ENCODE data around the gene TMEM183A. TPM values are rescaled to one million over a fixed set of nuclear protein-coding genes. Genes with fewer than 3 reads are reported as not detected.

Gene TMEM183A
- total RNA-seq, 1 donor, result 139 TPM

GRCh38 chr1:203028784-203029553 is 21.8 kb downstream of the TMEM183A start:
- TF ChIP-seq CTCF (IDR thresholded peaks at IDR 0.05; ENCODE audit: insufficient read depth, low read depth, low read length), result no peak
- no peak overlapping the region for H3K4me3 ChIP-seq (ENCODE audit: low read depth, low read length)
- DNase-seq (ENCODE audit: low read depth), result no peak

GRCh38 chr1:203031467-203031866 is 24.3 kb downstream of the TMEM183A start:
- peak; percentile 9 for DNase-seq (ENCODE audit: low read depth)
- H3K4me3 ChIP-seq (ENCODE audit: low read depth, low read length), result no peak overlapping the region
- TF ChIP-seq CTCF (IDR thresholded peaks at IDR 0.05; ENCODE audit: insufficient read depth, low read depth, low read length), result peak; percentile 54

- H3K4me3 ChIP-seq (ENCODE audit: low read depth, low read length), result no peak overlapping the region
- DNase-seq (ENCODE audit: low read depth), result no peak
- no peak for TF ChIP-seq CTCF (IDR thresholded peaks at IDR 0.05; ENCODE audit: insufficient read depth, low read depth, low read length)
Observed at GRCh38 chr1:203033287-203033686, 26.1 kb downstream of the TMEM183A start.

GRCh38 chr1:203033917-203034316 is 26.7 kb downstream of the TMEM183A start:
- DNase-seq (ENCODE audit: low read depth), result no peak
- no peak overlapping the region for H3K4me3 ChIP-seq (ENCODE audit: low read depth, low read length)
- no peak for TF ChIP-seq CTCF (IDR thresholded peaks at IDR 0.05; ENCODE audit: insufficient read depth, low read depth, low read length)

- no peak for DNase-seq (ENCODE audit: low read depth)
- H3K4me3 ChIP-seq (ENCODE audit: low read depth, low read length), result no peak overlapping the region
- no peak for TF ChIP-seq CTCF (IDR thresholded peaks at IDR 0.05; ENCODE audit: insufficient read depth, low read depth, low read length)
Observed at GRCh38 chr1:203034422-203035110, 27.4 kb downstream of the TMEM183A start.

- DNase-seq (ENCODE audit: low read depth), result no peak
- TF ChIP-seq CTCF (IDR thresholded peaks at IDR 0.05; ENCODE audit: insufficient read depth, low read depth, low read length), result no peak
- H3K4me3 ChIP-seq (ENCODE audit: low read depth, low read length), result no peak overlapping the region
Observed at GRCh38 chr1:203035111-203036000, 28.2 kb downstream of the TMEM183A start.

Measured in fibroblast of villous mesenchyme (primary cell).